ENCODE measurements around the gene FCHSD2. TPM values are rescaled to one million over a fixed set of nuclear protein-coding genes. Genes with fewer than 3 reads are reported as not detected.

Gene FCHSD2
- total and polyA plus RNA-seq, 2 of the 13 experiments (the other 11 are each of a cell fraction or from before 2014, with no cell fraction given), result 20.5 to 24.8 TPM

DNA sequence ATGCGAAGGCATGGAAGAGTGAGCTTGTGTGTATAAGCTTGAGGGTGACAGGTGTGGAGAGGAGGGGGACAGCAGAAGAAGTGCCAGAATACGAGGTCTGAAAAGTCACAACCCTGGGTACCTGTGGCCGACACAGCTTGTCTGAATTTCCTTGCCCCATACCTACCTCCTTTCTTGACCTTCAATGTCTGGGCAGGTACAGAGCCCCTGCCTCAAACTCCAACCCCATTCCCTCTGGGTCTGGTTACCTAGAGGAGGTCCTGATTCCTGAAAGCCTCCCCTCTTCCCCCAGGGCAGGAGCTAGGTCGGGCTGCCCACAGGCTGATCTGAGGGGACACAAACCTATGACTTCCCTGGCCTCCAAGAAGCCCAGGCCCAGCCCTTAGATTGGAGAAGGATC, 36.6 kb upstream of the FCHSD2 start:
- Histone ChIP-seq H3K9me3 (ENCODE audit: low read length) (no peaks in the 10 kb centered on the region), H3K4me3 (replicated peaks in 1 of 3; ENCODE audit: insufficient read depth in 1 of 3, low read depth in 2 of 3, low read length in 3 of 3) (no peak overlapping the region), H3K4me2 (ENCODE audit: low read depth, low read length) (no peak overlapping the region), H3K36me3 (replicated peaks in 1 of 2; ENCODE audit: control insufficient read depth in 1 of 2, insufficient read depth in 2 of 2, low read length in 2 of 2) (no peaks in the 10 kb centered on the region), H3K27ac (ENCODE audit: extremely low read length, insufficient read depth, low read length) (no peak overlapping the region), H3K4me1 (ENCODE audit: insufficient read depth, low read length) (peaks cover 68% of the 10 kb centered on the region), H3K9ac (ENCODE audit: insufficient read depth, low read depth, low read length) (no peak overlapping the region), H2AFZ (ENCODE audit: low read length) (no peak overlapping the region), H3K79me2 (ENCODE audit: insufficient read depth, low read length) (no peaks in the 10 kb centered on the region), H4K20me1 (ENCODE audit: insufficient read depth, low read length) (no peaks in the 10 kb centered on the region), H3K27me3 (ENCODE audit: control insufficient read depth in 1 of 2, insufficient read depth in 2 of 2, low read length in 2 of 2) (no peaks in the 10 kb centered on the region)
- ATAC-seq (no peak), FAIRE-seq (no peak), DNase-seq (ENCODE audit: low spot score) (no peak)
- ChIA-PET CTCF (ENCODE audit: low intra/inter-chr PET ratio, low total read pairs) (interaction anchor here (0.8 to 2.9 kb wide), 6 partner anchors 20 to 348 kb away, joined by 4 to 12 read pairs (median 6); partner anchors contain the start of gene FCHSD2), POLR2A (interaction anchor here (2.1 to 4.3 kb wide), 2 partner anchors 37 to 50 kb away, joined by 6 to 133 read pairs; partner anchors contain the start of gene FCHSD2)
- in situ Hi-C loops (cut with HindIII; ENCODE audit: extremely low pct_ligation_motif_present, low pct_unique_long_range_greater_than_20kb) (loop anchor here (5.0 kb wide), 2 partner anchors 36 to 351 kb away; partner anchors contain the start of gene FCHSD2), intact Hi-C loops (cut with micrococcal nuclease; ENCODE audit: unreplicated experiment) (loop anchor here (1.0 to 10.0 kb wide), 4 partner anchors 54 to 451 kb away; no protein-coding TSS in a partner anchor)
- no TSS peak for BruUV-seq (replicated peaks)
- 28% methylated on average over 4 of the region's 4 CpGs for whole genome bisulfite sequencing (ENCODE audit: low lambda C conversion rate)
- TF ChIP-seq SAFB2 (CRISPR knock-in tag; IDR thresholded peaks at IDR 0.05; ENCODE audit: borderline replicate concordance, low read depth), result no peak
- no peak for TF ChIP-seq ZNF143 (CRISPR knock-in tag; IDR thresholded peaks at IDR 0.05)
- TF ChIP-seq, protein P1, sequence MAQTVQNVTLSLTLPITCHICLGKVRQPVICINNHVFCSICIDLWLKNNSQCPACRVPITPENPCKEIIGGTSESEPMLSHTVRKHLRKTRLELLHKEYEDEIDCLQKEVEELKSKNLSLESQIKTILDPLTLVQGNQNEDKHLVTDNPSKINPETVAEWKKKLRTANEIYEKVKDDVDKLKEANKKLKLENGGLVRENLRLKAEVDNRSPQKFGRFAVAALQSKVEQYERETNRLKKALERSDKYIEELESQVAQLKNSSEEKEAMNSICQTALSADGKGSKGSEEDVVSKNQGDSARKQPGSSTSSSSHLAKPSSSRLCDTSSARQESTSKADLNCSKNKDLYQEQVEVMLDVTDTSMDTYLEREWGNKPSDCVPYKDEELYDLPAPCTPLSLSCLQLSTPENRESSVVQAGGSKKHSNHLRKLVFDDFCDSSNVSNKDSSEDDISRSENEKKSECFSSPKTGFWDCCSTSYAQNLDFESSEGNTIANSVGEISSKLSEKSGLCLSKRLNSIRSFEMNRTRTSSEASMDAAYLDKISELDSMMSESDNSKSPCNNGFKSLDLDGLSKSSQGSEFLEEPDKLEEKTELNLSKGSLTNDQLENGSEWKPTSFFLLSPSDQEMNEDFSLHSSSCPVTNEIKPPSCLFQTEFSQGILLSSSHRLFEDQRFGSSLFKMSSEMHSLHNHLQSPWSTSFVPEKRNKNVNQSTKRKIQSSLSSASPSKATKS (CRISPR knock-in tag; IDR thresholded peaks at IDR 0.05), result no peak
- TF ChIP-seq NFRKB (IDR thresholded peaks at IDR 0.05), result no peak
- TF ChIP-seq ATM (IDR thresholded peaks at IDR 0.05; ENCODE audit: borderline replicate concordance), result no peak
- TF ChIP-seq KLF12 (CRISPR knock-in tag; IDR thresholded peaks at IDR 0.05; ENCODE audit: borderline replicate concordance), result no peak
- no peak for TF ChIP-seq GZF1 (CRISPR knock-in tag; IDR thresholded peaks at IDR 0.05)
- TF ChIP-seq, protein P2, sequence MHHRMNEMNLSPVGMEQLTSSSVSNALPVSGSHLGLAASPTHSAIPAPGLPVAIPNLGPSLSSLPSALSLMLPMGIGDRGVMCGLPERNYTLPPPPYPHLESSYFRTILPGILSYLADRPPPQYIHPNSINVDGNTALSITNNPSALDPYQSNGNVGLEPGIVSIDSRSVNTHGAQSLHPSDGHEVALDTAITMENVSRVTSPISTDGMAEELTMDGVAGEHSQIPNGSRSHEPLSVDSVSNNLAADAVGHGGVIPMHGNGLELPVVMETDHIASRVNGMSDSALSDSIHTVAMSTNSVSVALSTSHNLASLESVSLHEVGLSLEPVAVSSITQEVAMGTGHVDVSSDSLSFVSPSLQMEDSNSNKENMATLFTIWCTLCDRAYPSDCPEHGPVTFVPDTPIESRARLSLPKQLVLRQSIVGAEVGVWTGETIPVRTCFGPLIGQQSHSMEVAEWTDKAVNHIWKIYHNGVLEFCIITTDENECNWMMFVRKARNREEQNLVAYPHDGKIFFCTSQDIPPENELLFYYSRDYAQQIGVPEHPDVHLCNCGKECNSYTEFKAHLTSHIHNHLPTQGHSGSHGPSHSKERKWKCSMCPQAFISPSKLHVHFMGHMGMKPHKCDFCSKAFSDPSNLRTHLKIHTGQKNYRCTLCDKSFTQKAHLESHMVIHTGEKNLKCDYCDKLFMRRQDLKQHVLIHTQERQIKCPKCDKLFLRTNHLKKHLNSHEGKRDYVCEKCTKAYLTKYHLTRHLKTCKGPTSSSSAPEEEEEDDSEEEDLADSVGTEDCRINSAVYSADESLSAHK (CRISPR knock-in tag; IDR thresholded peaks at IDR 0.05; ENCODE audit: borderline replicate concordance), result no peak
- no peak for TF ChIP-seq MAZ (IDR thresholded peaks at IDR 0.05; ENCODE audit: borderline replicate concordance, low read depth, low read length)
- no peak for TF ChIP-seq MAZ (CRISPR knock-in tag; IDR thresholded peaks at IDR 0.05; ENCODE audit: low read depth)
- no peak for TF ChIP-seq ARHGAP35 (CRISPR knock-in tag; IDR thresholded peaks at IDR 0.05; ENCODE audit: borderline replicate concordance)
- no peak for TF ChIP-seq ZNF331 (CRISPR knock-in tag; IDR thresholded peaks at IDR 0.05)
- TF ChIP-seq FUBP1 (CRISPR knock-in tag; IDR thresholded peaks at IDR 0.05; ENCODE audit: borderline replicate concordance), result no peak
- no peak for TF ChIP-seq ZNF260 (CRISPR knock-in tag; IDR thresholded peaks at IDR 0.05; ENCODE audit: borderline replicate concordance, low read depth)
